Fibroblast of lung (primary cell): ENCODE measurements around the gene CREB3L1.

Experiments used
- CTCF ChIP-seq, 2 donors: IDR thresholded peaks in 1 of 2; conservative IDR thresholded peaks in 1 of 2; 1 replicate in 1 of 2; 2 replicates in 1 of 2; pipeline ENCODE4 v1.5.1; 2011 to 2012; ENCODE audit warnings: low read length in 2 of 2, control low read depth in 1 of 2, inconsistent platforms in 1 of 2, low read depth in 1 of 2, mild to moderate bottlenecking in 1 of 2
- EZH2 ChIP-seq: IDR thresholded peaks from 2 replicates; pipeline ENCODE4 v1.5.1; 2012; ENCODE audit warnings: low read length, control low read depth, mild to moderate bottlenecking; ENCODE audit errors: missing control alignments

GRCh38 chr11:46270684-46271083, 6.8 kb upstream of the CREB3L1 start:
- TF ChIP-seq CTCF (conservative IDR thresholded peaks at IDR 0.05 in 1 of 2, IDR thresholded peaks at IDR 0.05 in 1 of 2; ENCODE audit: low read depth in 1 of 2, low read length in 2 of 2), result no peak
- TF ChIP-seq EZH2, result no peak
